ENCODE results near the gene PIK3R6. TPM values are rescaled to one million over a fixed set of nuclear protein-coding genes. Genes with fewer than 3 reads are reported as not detected.

Gene PIK3R6
- total and polyA plus RNA-seq, 2 experiments from 2014 or later = 0.11 to 0.24 TPM

DNA sequence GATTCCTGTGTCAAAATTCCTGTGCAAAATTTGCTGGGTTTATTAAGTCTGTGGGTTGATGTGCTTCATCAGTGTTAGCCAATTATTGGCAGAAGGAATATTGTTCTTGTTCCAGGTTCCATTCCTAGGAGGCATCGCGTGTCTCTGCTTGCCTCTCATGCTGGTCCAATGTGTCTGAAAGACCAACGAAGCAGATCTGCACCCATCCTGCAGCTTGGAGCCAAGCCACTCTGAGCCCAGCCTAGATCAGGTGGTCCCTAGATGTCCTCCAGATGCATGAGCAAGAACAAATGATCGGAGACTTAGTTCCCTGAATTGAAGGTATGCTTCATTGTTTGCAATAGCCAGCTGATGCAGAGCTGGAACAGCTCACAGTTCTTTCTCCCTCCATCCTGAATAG is 10.5 kb upstream of the PIK3R6 start:
- Mint-ChIP-seq H3K36me3 (ENCODE audit: low read depth) (no peaks in the 10 kb centered on the region; the same call in 1 of the 3 replicates), H3K4me1 (peaks cover 22% of the 10 kb centered on the region), H3K27me3 (ENCODE audit: insufficient read depth, low read depth, poor library complexity) (peaks cover 10% of the 10 kb centered on the region), H3K27ac (no peak overlapping the region), H3K9me3 (no peaks in the 10 kb centered on the region), H3K4me3 (no peak overlapping the region)
- Histone ChIP-seq H2AFZ (no peak overlapping the region), H3K36me3 (ENCODE audit: insufficient read depth) (no peaks in the 10 kb centered on the region), H3K4me2 (no peak overlapping the region), H3K27ac (ENCODE audit: low read depth) (no peak overlapping the region), H3K79me2 (replicated peaks; ENCODE audit: insufficient read depth) (no peaks in the 10 kb centered on the region), H3F3A (replicated peaks; ENCODE audit: low read depth) (no peaks in the 10 kb centered on the region), H3K4me1 (ENCODE audit: insufficient read depth) (peaks cover 13% of the 10 kb centered on the region), H3K27me3 (ENCODE audit: insufficient read depth) (no peaks in the 10 kb centered on the region), H3K9me2 (ENCODE audit: insufficient read depth) (no peaks in the 10 kb centered on the region), H4K20me1 (replicated peaks; ENCODE audit: insufficient read depth) (no peaks in the 10 kb centered on the region), H3K4me3 (no peak overlapping the region)
- ATAC-seq (no peak), DNase-seq (ENCODE audit: low spot score) (no peak)
- TF ChIP-seq, protein P1, sequence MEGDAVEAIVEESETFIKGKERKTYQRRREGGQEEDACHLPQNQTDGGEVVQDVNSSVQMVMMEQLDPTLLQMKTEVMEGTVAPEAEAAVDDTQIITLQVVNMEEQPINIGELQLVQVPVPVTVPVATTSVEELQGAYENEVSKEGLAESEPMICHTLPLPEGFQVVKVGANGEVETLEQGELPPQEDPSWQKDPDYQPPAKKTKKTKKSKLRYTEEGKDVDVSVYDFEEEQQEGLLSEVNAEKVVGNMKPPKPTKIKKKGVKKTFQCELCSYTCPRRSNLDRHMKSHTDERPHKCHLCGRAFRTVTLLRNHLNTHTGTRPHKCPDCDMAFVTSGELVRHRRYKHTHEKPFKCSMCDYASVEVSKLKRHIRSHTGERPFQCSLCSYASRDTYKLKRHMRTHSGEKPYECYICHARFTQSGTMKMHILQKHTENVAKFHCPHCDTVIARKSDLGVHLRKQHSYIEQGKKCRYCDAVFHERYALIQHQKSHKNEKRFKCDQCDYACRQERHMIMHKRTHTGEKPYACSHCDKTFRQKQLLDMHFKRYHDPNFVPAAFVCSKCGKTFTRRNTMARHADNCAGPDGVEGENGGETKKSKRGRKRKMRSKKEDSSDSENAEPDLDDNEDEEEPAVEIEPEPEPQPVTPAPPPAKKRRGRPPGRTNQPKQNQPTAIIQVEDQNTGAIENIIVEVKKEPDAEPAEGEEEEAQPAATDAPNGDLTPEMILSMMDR (conservative IDR thresholded peaks at IDR 0.05; ENCODE audit: low read depth in 2 of 2) = no peak
- TF ChIP-seq CREB1 (CRISPR knock-in tag; IDR thresholded peaks at IDR 0.05; ENCODE audit: low read depth) (no peak), ZNF114 (CRISPR knock-in tag; IDR thresholded peaks at IDR 0.05) (no peak), EZH2 (IDR thresholded peaks at IDR 0.05; ENCODE audit: low read depth, unreplicated experiment) (no peak), ZNF331 (CRISPR knock-in tag; IDR thresholded peaks at IDR 0.05; ENCODE audit: low read depth) (no peak), STAT1 (IDR thresholded peaks at IDR 0.05; ENCODE audit: unreplicated experiment) (no peak), JUNB (IDR thresholded peaks at IDR 0.05; ENCODE audit: unreplicated experiment) (no peak), EZH2phosphoT487 (IDR thresholded peaks at IDR 0.05; ENCODE audit: unreplicated experiment) (no peak), ZNF462 (CRISPR knock-in tag; IDR thresholded peaks at IDR 0.05) (no peak), POLR2AphosphoS5 (IDR thresholded peaks at IDR 0.05; ENCODE audit: low read depth) (no peak), NANOG (IDR thresholded peaks at IDR 0.05; ENCODE audit: borderline replicate concordance) (no peak)
- TF ChIP-seq, protein P2, sequence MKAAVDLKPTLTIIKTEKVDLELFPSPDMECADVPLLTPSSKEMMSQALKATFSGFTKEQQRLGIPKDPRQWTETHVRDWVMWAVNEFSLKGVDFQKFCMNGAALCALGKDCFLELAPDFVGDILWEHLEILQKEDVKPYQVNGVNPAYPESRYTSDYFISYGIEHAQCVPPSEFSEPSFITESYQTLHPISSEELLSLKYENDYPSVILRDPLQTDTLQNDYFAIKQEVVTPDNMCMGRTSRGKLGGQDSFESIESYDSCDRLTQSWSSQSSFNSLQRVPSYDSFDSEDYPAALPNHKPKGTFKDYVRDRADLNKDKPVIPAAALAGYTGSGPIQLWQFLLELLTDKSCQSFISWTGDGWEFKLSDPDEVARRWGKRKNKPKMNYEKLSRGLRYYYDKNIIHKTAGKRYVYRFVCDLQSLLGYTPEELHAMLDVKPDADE (IDR thresholded peaks at IDR 0.05) = no peak
- TF ChIP-seq, protein P3, sequence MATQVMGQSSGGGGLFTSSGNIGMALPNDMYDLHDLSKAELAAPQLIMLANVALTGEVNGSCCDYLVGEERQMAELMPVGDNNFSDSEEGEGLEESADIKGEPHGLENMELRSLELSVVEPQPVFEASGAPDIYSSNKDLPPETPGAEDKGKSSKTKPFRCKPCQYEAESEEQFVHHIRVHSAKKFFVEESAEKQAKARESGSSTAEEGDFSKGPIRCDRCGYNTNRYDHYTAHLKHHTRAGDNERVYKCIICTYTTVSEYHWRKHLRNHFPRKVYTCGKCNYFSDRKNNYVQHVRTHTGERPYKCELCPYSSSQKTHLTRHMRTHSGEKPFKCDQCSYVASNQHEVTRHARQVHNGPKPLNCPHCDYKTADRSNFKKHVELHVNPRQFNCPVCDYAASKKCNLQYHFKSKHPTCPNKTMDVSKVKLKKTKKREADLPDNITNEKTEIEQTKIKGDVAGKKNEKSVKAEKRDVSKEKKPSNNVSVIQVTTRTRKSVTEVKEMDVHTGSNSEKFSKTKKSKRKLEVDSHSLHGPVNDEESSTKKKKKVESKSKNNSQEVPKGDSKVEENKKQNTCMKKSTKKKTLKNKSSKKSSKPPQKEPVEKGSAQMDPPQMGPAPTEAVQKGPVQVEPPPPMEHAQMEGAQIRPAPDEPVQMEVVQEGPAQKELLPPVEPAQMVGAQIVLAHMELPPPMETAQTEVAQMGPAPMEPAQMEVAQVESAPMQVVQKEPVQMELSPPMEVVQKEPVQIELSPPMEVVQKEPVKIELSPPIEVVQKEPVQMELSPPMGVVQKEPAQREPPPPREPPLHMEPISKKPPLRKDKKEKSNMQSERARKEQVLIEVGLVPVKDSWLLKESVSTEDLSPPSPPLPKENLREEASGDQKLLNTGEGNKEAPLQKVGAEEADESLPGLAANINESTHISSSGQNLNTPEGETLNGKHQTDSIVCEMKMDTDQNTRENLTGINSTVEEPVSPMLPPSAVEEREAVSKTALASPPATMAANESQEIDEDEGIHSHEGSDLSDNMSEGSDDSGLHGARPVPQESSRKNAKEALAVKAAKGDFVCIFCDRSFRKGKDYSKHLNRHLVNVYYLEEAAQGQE (IDR thresholded peaks at IDR 0.05; ENCODE audit: unreplicated experiment) = no peak
